ENCODE data around the gene EPHA7.

Gene EPHA7

GRCh38 chr6:93393554-93394074, 25.7 kb downstream of the EPHA7 start:
- no peak for DNase-seq (ENCODE audit: low read depth)

GRCh38 chr6:93392797-93393196, 26.6 kb downstream of the EPHA7 start:
- DNase-seq (ENCODE audit: low read depth) = no peak

- no peak for DNase-seq (ENCODE audit: low read depth)
Measured at GRCh38 chr6:93391965-93392364, 27.4 kb downstream of the EPHA7 start.

GRCh38 chr6:93389192-93389591, 30.2 kb downstream of the EPHA7 start:
- no peak for DNase-seq (ENCODE audit: low read depth)

GRCh38 chr6:93388070-93388469, 31.3 kb downstream of the EPHA7 start:
- DNase-seq (ENCODE audit: low read depth) = no peak

- no peak for DNase-seq (ENCODE audit: low read depth)
Measured at GRCh38 chr6:93376026-93376540, 43.3 kb downstream of the EPHA7 start.

GRCh38 chr6:93373445-93373844, 45.9 kb downstream of the EPHA7 start:
- DNase-seq (ENCODE audit: low read depth) = no peak

GRCh38 chr6:93371756-93372155, 47.6 kb downstream of the EPHA7 start:
- no peak for DNase-seq (ENCODE audit: low read depth)

GRCh38 chr6:93369586-93370134, 49.7 kb downstream of the EPHA7 start:
- DNase-seq (ENCODE audit: low read depth) = no peak

- DNase-seq (ENCODE audit: low read depth) = no peak
Measured at GRCh38 chr6:93366506-93366905, 52.9 kb downstream of the EPHA7 start.

- no peak for DNase-seq (ENCODE audit: low read depth)
Measured at GRCh38 chr6:93365445-93365844, 53.9 kb downstream of the EPHA7 start.

GRCh38 chr6:93358435-93358834, 60.9 kb downstream of the EPHA7 start:
- DNase-seq (ENCODE audit: low read depth) = no peak

- no peak for DNase-seq (ENCODE audit: low read depth)
Measured at GRCh38 chr6:93352604-93353003, 66.8 kb downstream of the EPHA7 start.

GRCh38 chr6:93351222-93351621, 68.1 kb downstream of the EPHA7 start:
- DNase-seq (ENCODE audit: low read depth) = no peak

GRCh38 chr6:93350774-93351173, 68.6 kb downstream of the EPHA7 start:
- DNase-seq (ENCODE audit: low read depth) = no peak

GRCh38 chr6:93344333-93344835, 75.0 kb downstream of the EPHA7 start:
- DNase-seq (ENCODE audit: low read depth) = no peak

GRCh38 chr6:93343476-93343875, 75.9 kb downstream of the EPHA7 start:
- DNase-seq (ENCODE audit: low read depth) = no peak

GRCh38 chr6:93341900-93342613, 77.3 kb downstream of the EPHA7 start:
- no peak for DNase-seq (ENCODE audit: low read depth)

- no peak for DNase-seq (ENCODE audit: low read depth)
Measured at GRCh38 chr6:93337772-93338394, 81.5 kb downstream of the EPHA7 start.

GRCh38 chr6:93337014-93337413, 82.3 kb downstream of the EPHA7 start:
- no peak for DNase-seq (ENCODE audit: low read depth)

- no peak for DNase-seq (ENCODE audit: low read depth)
Measured at GRCh38 chr6:93329301-93330000, 89.9 kb downstream of the EPHA7 start.

- no peak for DNase-seq (ENCODE audit: low read depth)
Measured at GRCh38 chr6:93327857-93328256, 91.5 kb downstream of the EPHA7 start.
